ENCODE data around the gene LMNTD2.

The LMNTD2 gene

DNA sequence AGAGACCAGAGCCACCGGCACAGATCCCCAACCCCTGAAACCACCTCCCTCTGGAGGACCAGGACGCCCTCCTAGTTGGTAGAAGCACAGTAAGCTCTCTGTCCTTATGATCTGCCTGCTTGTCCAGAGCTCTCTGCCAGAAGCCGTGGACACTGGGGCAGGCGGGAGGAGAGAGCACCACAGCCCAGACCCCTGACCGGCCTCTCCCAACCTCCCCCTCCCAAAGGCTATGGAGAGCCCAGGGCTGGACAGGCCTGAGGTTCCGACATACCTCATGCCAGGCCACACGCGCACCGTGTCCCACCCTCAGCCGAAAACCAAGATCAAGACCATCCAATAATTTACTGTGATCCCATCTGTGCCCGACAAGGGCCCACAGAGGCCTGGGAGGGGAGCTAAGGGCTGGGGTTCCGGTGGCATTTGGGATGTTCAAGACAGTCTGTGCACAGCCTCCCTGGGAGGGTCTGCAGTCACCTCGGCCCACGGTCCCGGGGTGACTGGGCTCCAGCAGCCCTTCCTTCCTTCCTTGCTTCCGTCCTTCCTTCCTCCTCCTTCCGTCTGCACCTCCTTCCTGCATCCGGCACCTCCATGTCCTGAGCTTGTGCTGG is 28.5 kb downstream of the LMNTD2 start:
- H3K27ac ChIP-seq (ENCODE audit: low read depth, low read length, poor library complexity, severe bottlenecking) = no peak overlapping the region
- no peak for TF ChIP-seq EZH2 (IDR thresholded peaks at IDR 0.05; ENCODE audit: borderline replicate concordance, low read length)
- TF ChIP-seq, protein P1, sequence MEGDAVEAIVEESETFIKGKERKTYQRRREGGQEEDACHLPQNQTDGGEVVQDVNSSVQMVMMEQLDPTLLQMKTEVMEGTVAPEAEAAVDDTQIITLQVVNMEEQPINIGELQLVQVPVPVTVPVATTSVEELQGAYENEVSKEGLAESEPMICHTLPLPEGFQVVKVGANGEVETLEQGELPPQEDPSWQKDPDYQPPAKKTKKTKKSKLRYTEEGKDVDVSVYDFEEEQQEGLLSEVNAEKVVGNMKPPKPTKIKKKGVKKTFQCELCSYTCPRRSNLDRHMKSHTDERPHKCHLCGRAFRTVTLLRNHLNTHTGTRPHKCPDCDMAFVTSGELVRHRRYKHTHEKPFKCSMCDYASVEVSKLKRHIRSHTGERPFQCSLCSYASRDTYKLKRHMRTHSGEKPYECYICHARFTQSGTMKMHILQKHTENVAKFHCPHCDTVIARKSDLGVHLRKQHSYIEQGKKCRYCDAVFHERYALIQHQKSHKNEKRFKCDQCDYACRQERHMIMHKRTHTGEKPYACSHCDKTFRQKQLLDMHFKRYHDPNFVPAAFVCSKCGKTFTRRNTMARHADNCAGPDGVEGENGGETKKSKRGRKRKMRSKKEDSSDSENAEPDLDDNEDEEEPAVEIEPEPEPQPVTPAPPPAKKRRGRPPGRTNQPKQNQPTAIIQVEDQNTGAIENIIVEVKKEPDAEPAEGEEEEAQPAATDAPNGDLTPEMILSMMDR (IDR thresholded peaks at IDR 0.05; ENCODE audit: low read length) = no peak
- H3K4me1 ChIP-seq (ENCODE audit: insufficient read depth, low read length, severe bottlenecking) = peaks cover 17% of the 10 kb centered on the region
- H3K36me3 ChIP-seq (ENCODE audit: insufficient read depth, low read length) = peaks cover 16% of the 10 kb centered on the region
- no peaks in the 10 kb centered on the region for H3K9me3 ChIP-seq (ENCODE audit: low read length)
- no peak overlapping the region for H3K9ac ChIP-seq (ENCODE audit: low read length)
- H3K4me3 ChIP-seq (ENCODE audit: low read depth, low read length, poor library complexity, severe bottlenecking) = no peak overlapping the region
- H4K20me1 ChIP-seq (ENCODE audit: insufficient read depth, low read length) = no peaks in the 10 kb centered on the region
- peaks cover 5% of the 10 kb centered on the region; the same call in 1 of the 2 replicates for H3F3A ChIP-seq (ENCODE audit: insufficient read depth, low read length)
- H3K79me2 ChIP-seq (ENCODE audit: insufficient read depth, low read length) = no peaks in the 10 kb centered on the region
- H2AFZ ChIP-seq (ENCODE audit: low read length) = no peak overlapping the region
- no peaks in the 10 kb centered on the region for H3K9me2 ChIP-seq (ENCODE audit: low read depth, low read length)
- H3K27me3 ChIP-seq (ENCODE audit: insufficient read depth, low read length) = no peaks in the 10 kb centered on the region
- H3K4me2 ChIP-seq (ENCODE audit: low read length) = no peak overlapping the region

DNA sequence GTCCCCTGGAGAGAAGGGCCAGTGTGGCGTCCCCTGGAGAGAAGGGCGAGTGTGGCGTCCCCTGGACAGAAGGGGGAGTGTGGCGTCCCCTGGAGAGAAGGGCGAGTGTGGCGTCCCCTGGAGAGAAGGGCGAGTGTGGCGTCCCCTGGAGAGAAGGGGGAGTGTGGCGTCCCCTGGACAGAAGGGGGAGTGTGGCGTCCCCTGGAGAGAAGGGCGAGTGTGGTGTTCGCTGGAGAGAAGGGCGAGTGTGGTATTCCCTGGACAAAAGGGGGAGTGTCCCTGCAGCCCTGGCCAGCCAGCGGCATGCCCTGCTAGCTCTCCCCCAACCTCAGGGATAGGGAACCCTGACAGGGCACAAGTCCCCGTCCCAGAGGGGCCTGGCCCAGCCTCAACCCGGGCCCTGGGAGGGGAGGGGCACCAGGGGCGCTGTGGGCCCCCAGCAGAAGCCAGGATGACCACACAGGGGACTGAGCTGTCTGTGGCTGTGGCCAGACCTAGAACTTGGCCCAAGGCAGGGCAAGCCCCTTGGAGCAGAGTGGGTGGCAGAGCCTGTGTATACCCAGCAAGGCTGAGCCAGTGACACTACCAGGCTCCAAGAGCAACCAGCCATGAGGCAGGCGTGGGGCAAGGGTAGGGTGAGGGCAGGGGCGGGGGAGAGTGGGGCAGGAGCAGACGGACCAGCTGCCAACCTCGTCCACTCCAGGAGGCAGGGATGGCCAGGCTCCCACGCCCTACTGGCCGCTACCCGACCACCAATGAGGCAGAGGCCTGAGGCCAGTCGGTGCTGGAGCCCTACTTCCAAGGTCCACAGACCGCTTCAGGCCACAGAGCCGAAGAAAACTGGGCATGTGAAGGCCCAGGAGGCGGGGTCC is 29.3 kb downstream of the LMNTD2 start:
- Histone ChIP-seq H3K4me2 (ENCODE audit: low read length) (no peak overlapping the region), H3K9ac (ENCODE audit: low read length) (no peak overlapping the region), H3K36me3 (ENCODE audit: insufficient read depth, low read length) (peaks cover 16% of the 10 kb centered on the region), H2AFZ (ENCODE audit: low read length) (no peak overlapping the region), H3K79me2 (ENCODE audit: insufficient read depth, low read length) (no peaks in the 10 kb centered on the region), H4K20me1 (ENCODE audit: insufficient read depth, low read length) (no peaks in the 10 kb centered on the region), H3K4me3 (ENCODE audit: low read depth, low read length, poor library complexity, severe bottlenecking) (no peak overlapping the region), H3K9me2 (ENCODE audit: low read depth, low read length) (no peaks in the 10 kb centered on the region), H3F3A (ENCODE audit: insufficient read depth, low read length) (peaks cover 1% of the 10 kb centered on the region; the same call in 1 of the 2 replicates), H3K9me3 (ENCODE audit: low read length) (no peaks in the 10 kb centered on the region), H3K27me3 (ENCODE audit: insufficient read depth, low read length) (no peaks in the 10 kb centered on the region), H3K4me1 (ENCODE audit: insufficient read depth, low read length, severe bottlenecking) (peaks cover 9% of the 10 kb centered on the region), H3K27ac (ENCODE audit: low read depth, low read length, poor library complexity, severe bottlenecking) (no peak overlapping the region)
- TF ChIP-seq, protein P1 (IDR thresholded peaks at IDR 0.05; ENCODE audit: low read length) = no peak
- no peak for TF ChIP-seq EZH2 (IDR thresholded peaks at IDR 0.05; ENCODE audit: borderline replicate concordance, low read length)

DNA sequence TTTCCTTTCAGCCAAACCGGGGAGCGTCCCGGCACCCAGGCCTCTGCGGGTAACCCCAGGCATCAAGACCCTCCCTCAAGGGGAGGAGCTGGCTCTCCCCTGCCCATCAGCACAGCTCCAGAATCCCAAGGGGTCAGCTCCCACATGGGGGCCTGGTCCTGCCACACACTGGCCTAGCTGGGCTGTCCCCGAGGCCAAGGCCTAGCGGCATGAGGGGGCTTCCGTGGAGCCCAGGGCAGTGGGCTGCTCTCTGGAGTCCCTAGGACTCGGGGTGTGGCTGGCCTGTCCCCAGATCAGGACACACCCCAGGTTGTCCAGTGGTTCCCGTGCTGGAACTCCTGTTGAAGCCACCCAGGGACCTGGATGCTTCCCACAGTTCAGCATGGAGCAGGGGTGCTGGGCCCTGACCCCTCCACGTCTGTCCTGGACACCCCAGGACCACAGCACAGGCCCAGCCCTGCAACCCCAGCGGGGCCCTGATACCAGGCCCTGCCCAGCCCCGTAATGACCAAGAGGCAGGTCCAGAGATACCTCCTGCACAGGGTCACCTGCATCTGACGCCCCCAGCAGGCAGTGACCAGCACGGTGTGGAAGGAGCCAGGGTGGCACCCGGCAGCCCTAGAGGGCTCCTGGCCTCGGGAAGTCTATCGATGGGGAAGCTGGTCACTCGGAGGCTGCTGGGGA is 30.7 kb downstream of the LMNTD2 start:
- Histone ChIP-seq H4K20me1 (ENCODE audit: insufficient read depth, low read length) (no peaks in the 10 kb centered on the region), H3K4me3 (ENCODE audit: low read depth, low read length, poor library complexity, severe bottlenecking) (no peak overlapping the region), H3K4me1 (ENCODE audit: insufficient read depth, low read length, severe bottlenecking) (peaks cover 6% of the 10 kb centered on the region), H3K79me2 (ENCODE audit: insufficient read depth, low read length) (no peaks in the 10 kb centered on the region), H3K27ac (ENCODE audit: low read depth, low read length, poor library complexity, severe bottlenecking) (no peak overlapping the region), H3K36me3 (ENCODE audit: insufficient read depth, low read length) (peaks cover 16% of the 10 kb centered on the region), H3K4me2 (ENCODE audit: low read length) (no peak overlapping the region), H3K9me3 (ENCODE audit: low read length) (no peaks in the 10 kb centered on the region), H3K9ac (ENCODE audit: low read length) (no peak overlapping the region), H3K27me3 (ENCODE audit: insufficient read depth, low read length) (no peaks in the 10 kb centered on the region), H2AFZ (ENCODE audit: low read length) (no peak overlapping the region), H3K9me2 (ENCODE audit: low read depth, low read length) (no peaks in the 10 kb centered on the region), H3F3A (ENCODE audit: insufficient read depth, low read length) (no peaks in the 10 kb centered on the region)
- TF ChIP-seq EZH2 (IDR thresholded peaks at IDR 0.05; ENCODE audit: borderline replicate concordance, low read length) = no peak
- TF ChIP-seq, protein P1 (IDR thresholded peaks at IDR 0.05; ENCODE audit: low read length) = no peak
